ENCODE measurements around the gene AIFM3.
"Not testable (repeated sequence)": the region's sequence is repeated elsewhere in the genome, so short reads cannot be mapped to it uniquely, and the experiment has no call there.

Gene AIFM3

DNA sequence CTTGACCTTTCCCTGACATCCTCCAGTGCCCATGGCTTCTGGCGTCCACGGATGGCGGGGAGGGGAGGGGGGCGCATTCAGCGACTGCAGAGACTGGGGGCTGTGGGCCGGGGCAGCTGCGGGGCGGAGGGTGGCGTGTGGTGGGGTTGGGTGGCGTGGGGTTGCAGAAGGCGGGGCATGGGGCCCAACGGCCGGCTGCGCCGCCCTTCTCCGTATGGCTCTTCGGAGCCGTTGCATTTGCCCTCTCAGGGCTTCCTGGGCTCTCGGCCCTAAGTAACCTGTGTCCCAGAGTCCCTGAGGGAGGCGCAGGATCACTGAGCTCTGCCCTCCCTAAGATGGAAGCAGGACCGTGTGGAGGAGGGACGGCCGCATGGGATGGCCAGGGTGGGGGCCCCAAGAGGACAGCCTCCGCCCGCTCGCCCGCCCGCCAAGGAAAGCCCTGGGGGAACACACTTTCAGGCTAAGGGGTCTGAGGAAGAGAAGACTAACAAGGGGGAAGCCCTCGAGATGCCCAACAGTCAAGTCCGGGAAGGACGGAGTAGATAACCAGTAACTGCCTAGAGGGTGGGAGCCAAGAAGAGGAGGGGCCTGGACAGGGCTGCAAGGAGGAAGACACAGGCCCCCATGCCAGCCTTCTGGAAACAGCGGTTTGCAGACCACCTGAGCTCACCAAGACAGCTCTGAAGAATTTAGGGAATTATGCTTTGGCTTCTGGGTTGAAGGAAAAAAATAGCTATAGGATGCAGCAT is 9.2 kb upstream of the AIFM3 start:
- no peak for DNase-seq (ENCODE audit: extremely low read depth in 1 of 2, low read depth in 1 of 2)

DNA sequence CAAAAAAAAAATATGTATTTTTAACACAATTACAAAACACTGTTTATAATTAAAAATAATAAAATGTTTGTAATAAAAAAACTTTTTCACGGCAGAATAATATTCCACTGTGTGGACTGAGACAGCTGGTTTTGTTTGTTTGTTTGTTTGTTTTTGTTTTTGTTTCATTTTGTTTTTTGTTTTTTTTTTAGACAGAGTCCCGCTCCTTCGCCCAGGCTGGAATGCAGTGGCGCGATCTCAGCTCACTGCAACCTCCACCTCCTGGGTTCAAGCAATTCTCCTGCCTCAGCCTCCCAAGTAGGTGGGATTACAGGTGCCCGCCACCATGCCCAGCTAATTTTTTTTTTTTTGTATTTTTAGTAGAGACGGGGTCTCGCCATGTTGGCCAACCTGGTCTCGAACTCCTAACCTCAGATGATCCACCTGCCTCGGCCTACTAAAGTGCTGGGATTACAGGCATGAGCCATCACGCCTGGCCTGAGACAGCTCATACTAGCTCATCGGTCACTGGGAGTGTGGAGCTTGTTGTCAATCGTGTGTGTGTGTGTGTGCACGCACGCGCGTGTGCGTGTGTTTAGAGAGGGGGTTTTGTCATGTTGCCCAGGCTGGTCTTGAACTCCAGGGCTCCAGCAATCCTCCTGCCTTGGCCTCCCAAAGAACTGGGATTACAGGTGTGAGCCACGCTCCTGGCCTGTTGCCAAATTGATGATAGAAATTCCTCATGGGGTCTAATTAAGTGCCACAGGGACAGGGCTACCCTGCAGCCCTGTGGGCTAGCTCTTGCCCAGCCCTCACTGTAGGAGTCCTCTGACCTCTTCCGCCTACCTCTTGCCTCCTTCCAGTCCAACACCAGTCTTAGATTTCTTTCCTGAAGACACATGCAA is 7.2 kb upstream of the AIFM3 start:
- no peak for DNase-seq (ENCODE audit: extremely low read depth in 1 of 2, low read depth in 1 of 2)

DNA sequence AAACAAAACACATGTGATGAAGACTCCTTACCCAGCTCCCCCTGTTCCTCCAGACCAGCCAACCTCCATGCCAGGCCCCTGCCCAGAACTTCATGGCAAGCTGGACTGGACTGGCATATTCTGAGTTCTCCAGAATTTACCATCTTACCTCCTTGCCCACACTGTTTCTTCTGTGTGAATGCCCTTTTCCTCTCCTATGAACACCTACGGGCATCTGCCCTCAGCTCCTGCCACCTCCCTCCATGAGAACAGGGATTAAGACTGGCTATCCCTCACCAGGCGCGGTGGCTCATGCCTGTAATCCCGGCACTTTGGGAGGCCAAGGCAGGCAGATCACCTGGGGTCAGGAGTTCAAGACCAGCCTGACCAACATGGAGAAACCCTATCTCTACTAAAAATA is 6.4 kb upstream of the AIFM3 start:
- no peak for DNase-seq (ENCODE audit: extremely low read depth in 1 of 2, low read depth in 1 of 2)

DNA sequence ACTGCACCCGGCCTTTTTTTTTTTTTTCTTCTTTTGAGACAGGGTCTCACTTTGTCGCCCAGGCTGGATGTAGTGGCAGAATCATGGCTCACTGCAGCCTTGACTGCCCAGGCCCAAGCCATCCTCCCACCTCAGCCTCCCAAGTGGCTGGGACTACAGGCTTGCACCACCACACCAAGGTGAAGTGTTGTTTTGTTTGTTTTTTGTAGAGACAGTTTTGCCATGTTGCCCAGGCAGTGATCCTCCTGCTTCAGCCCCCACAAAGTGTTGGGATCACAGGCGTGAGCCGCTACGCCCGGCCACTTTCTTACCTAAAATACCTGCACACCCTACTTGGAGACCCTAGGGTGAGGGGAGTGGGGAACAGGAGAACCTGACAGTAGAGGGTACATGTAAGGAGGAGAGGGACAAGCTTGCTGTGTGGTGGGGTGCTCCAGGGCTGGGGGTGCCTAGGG is 4.5 kb upstream of the AIFM3 start:
- no peak for DNase-seq (ENCODE audit: extremely low read depth in 1 of 2, low read depth in 1 of 2)

GRCh38 chr22:20963201-20964052 is 3.6 kb upstream of the AIFM3 start:
- DNase-seq (ENCODE audit: extremely low read depth in 1 of 2, low read depth in 1 of 2), result no peak

- DNase-seq (ENCODE audit: extremely low read depth in 1 of 2, low read depth in 1 of 2), result no peak
Observed at GRCh38 chr22:20964090-20964798, 2.8 kb upstream of the AIFM3 start.

GRCh38 chr22:20964799-20965103 is 2.3 kb upstream of the AIFM3 start:
- no peak for DNase-seq (ENCODE audit: extremely low read depth in 1 of 2, low read depth in 1 of 2)

DNA sequence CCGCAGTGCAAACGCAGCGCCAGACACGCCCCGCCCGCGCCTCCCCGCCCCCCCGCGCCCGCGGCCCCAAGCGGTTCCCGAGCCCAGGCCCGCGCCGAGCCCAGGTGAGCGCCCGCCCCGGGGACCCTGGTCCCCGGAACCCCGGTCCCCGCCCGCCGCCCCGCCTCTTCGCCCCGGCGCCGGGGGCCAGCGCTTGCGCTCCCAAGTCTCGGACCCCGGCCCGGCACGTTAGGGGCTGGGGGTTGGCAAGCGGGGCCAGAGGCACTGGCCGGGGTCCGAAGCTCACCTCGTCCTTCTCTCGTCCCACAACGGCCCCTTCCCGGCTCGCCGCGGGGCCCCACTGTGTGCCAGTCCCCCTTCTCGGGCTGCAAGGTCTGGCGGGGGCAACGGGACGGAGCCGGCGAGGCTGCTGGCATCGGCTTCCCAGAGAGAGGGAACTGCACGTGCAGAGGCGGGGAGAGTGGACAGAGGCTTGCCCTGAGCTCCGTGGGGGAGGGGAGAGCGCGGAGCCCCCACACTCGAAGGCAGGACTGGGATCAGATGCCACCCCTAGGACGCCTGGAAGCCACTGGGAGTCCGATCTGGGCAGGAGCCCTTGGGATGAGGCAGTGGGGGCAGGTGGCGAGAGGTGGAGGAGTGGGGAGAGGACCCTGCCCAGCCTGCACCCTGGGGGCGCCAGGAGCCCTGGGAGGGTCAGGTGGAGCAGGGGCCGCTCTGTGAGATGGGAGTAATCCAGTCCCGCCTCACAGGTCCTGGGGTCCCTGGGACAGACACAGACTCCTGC is 1.8 kb upstream of the AIFM3 start:
- DNase-seq (ENCODE audit: extremely low read depth in 1 of 2, low read depth in 1 of 2), result no peak

GRCh38 chr22:20965888-20966855 is 883 bp upstream of the AIFM3 start:
- no peak for DNase-seq (ENCODE audit: extremely low read depth in 1 of 2, low read depth in 1 of 2)

DNA sequence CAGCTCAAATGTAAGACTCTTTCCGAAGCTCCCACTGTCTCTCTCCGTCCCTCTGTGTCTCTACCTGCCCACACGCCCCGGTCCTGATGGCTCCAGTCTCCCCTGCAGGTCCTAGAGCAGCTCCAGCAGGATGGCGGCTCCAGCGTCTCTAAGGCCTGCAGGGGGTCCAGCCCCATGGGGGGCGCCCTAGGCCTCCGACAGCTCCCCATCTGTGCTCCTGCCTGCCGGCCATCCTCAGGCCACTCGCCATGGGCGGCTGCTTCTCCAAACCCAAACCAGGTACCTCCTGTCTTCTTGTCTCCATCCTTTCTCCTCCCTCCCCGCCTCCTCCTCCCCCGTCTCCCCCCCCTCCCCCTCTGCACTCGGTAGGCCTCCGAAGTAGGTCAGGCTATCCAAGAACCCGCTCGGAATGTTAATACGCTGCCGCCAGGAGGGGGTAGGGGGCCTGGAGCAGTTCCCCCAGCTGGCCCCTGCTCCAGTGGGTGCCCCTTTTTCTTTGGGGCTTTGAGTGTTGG is 699 bp downstream of the AIFM3 start:
- DNase-seq (ENCODE audit: extremely low read depth in 1 of 2, low read depth in 1 of 2), result no peak

- DNase-seq (ENCODE audit: extremely low read depth in 1 of 2, low read depth in 1 of 2), result no peak
Observed at GRCh38 chr22:20968281-20968977, 1.4 kb downstream of the AIFM3 start.

DNA sequence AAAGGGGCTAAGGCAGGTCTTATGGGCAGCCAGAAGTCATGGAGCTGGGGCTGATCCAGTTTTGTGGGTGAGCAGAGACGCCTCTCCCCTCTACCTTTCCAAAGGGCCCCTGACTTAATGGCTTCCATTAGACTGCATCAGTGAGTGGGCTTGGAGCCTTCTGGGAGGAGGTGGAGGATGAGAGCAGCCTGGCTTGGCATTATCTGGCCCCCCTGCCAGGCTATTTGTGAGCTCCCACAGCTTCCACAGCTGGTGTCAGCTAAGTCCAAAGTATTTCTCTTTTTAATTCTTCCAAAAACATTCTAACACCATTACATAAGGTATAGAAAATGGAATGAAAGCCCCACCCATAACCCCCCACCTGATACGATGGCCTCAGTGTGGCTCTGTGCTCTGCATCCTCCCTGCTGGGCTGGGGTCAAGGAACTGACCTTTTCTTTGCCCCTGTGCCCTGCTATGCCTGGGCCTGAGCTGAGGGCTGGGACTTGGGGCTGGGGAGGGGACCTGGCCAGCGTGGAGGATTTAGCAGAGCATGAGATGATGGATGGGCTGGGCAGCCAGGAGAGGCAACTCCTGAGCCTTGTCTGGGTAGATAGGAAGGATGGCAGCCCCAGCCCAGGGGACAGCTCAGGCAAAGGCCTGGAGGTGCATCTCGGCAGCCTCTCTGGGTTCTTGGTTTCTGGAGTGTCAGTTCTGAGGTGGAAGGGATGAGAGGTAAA is 4.0 kb downstream of the AIFM3 start:
- no peak for DNase-seq (ENCODE audit: extremely low read depth in 1 of 2, low read depth in 1 of 2)

- not testable (repeated sequence) for DNase-seq (ENCODE audit: extremely low read depth in 1 of 2, low read depth in 1 of 2)
Observed at GRCh38 chr22:20972014-20972694, 5.1 kb downstream of the AIFM3 start.

- DNase-seq (ENCODE audit: extremely low read depth in 1 of 2, low read depth in 1 of 2), result no peak
Observed at GRCh38 chr22:20972933-20973577, 6.0 kb downstream of the AIFM3 start.

GRCh38 chr22:20973634-20974286 is 6.7 kb downstream of the AIFM3 start:
- no peak for DNase-seq (ENCODE audit: extremely low read depth in 1 of 2, low read depth in 1 of 2)

Measured in stimulated activated CD8-positive, alpha-beta memory T cell treated with anti-CD3 and anti-CD28 coated beads, Interleukin-7, amount 100 ng/mL, for 48 hours (primary cell).